HepG2 (cell line): ENCODE measurements around the gene TBX18. TPM values are rescaled to one million over a fixed set of nuclear protein-coding genes. Genes with fewer than 3 reads are reported as not detected.

Source experiments
- ATAC-seq: fragments of 200-7000 bp; cut with Tn5 transposase; 3 replicates; pipeline ENCODE4 v1.9.1; 2020; ENCODE audit warnings: mild to moderate bottlenecking, moderate library complexity
- BruUV-seq: library from RNA; stranded (reverse); fragments of 400-500 nt; replicated peaks from 2 replicates; lab custom pipeline; 2021; lab: Mats Ljungman, UMichigan
- CTCF ChIA-PET: fragments of 300-600 bp; formaldehyde crosslinking; extraction: SDS; loops from one replicate; lab custom pipeline; 2021; ENCODE audit warnings: low total read pairs, inconsistent platforms, low intra/inter-chr PET ratio; lab: Yijun Ruan, JAX
- POLR2A ChIA-PET: fragments of 350-600 bp; sonication (Branson Sonifier 250); formaldehyde crosslinking; loops from one replicate; lab custom pipeline; 2020; ENCODE audit warnings: antibody characterized with exemption, inconsistent platforms; lab: Yijun Ruan, JAX
- DNase-seq: peaks from one replicate; pipeline ENCODE4 v3.0.0-alpha.2; 2015; ENCODE audit warnings: low spot score
- FAIRE-seq: peaks from 3 replicates; lab custom pipeline; 2011; peaks lifted over from hg19 to GRCh38; lab: Jason Lieb, UNC
- H2AFZ ChIP-seq: one replicate; pipeline ENCODE4 v1.6.1; 2011; ENCODE audit warnings: low read length, inconsistent platforms
- H3K27ac ChIP-seq: fragments of 300-600 bp; 3 replicates; pipeline ENCODE4 v1.8.0; 2011; ENCODE audit warnings: mixed run types, mild to moderate bottlenecking, mixed read lengths, low read length, inconsistent platforms; ENCODE audit not compliant: insufficient read depth; ENCODE audit errors: extremely low read length
- H3K27me3 ChIP-seq, 2 experiments: fragments of 200-600 bp in 1 of 2; 2 replicates in 1 of 2; 3 replicates in 1 of 2; pipeline versions ENCODE4 v1.6.0 to v1.8.0; 2011; ENCODE audit warnings: low read length in 2 of 2, mild to moderate bottlenecking in 2 of 2, moderate library complexity in 2 of 2, inconsistent platforms in 1 of 2; ENCODE audit not compliant: insufficient read depth in 2 of 2, control insufficient read depth in 1 of 2
- H3K36me3 ChIP-seq, 2 experiments: fragments of 200-600 bp in 1 of 2; replicated peaks in 1 of 2; 2 replicates in 1 of 2; 3 replicates in 1 of 2; pipeline versions ENCODE4 v1.5.1 to v1.8.0; 2011; ENCODE audit warnings: low read length in 2 of 2, inconsistent platforms in 1 of 2; ENCODE audit not compliant: insufficient read depth in 2 of 2, control insufficient read depth in 1 of 2
- H3K4me1 ChIP-seq: 2 replicates; pipeline ENCODE4 v1.5.1; 2012; ENCODE audit warnings: low read length, inconsistent platforms; ENCODE audit not compliant: insufficient read depth
- H3K4me2 ChIP-seq: 2 replicates; pipeline ENCODE4 v1.6.0; 2011; ENCODE audit warnings: low read depth, low read length, inconsistent platforms
- H3K4me3 ChIP-seq, 3 experiments: fragments of 200-600 bp in 1 of 3; sonication (generic), shearing (Covaris generic) in 1 of 3; replicated peaks in 1 of 3; 2 replicates each; pipeline ENCODE4 v1.5.1; 2011 to 2016; ENCODE audit warnings: low read length in 3 of 3, inconsistent platforms in 2 of 3, low read depth in 2 of 3, mild to moderate bottlenecking in 2 of 3, control low read depth in 1 of 3, mixed read lengths in 1 of 3; ENCODE audit not compliant: insufficient read depth in 1 of 3
- H3K79me2 ChIP-seq: one replicate; pipeline ENCODE4 v1.6.1; 2011; ENCODE audit warnings: low read length, inconsistent platforms; ENCODE audit not compliant: insufficient read depth
- H3K9ac ChIP-seq: 2 replicates; pipeline ENCODE4 v1.6.0; 2011; ENCODE audit warnings: mild to moderate bottlenecking, low read depth, low read length, inconsistent platforms; ENCODE audit not compliant: insufficient read depth
- H3K9me3 ChIP-seq: 2 replicates; pipeline ENCODE4 v1.5.1; 2012; ENCODE audit warnings: mild to moderate bottlenecking, low read length
- H4K20me1 ChIP-seq: 2 replicates; pipeline ENCODE4 v1.6.0; 2011; ENCODE audit warnings: inconsistent platforms, mild to moderate bottlenecking, low read length, moderate library complexity; ENCODE audit not compliant: insufficient read depth
- AHDC1 ChIP-seq: sonication (generic); formaldehyde crosslinking; IDR thresholded peaks from 2 replicates; pipeline ENCODE4 v1.5.1; 2020; ENCODE audit warnings: mild to moderate bottlenecking, missing genetic modification reagents, borderline replicate concordance
- BHLHE40 ChIP-seq: IDR thresholded peaks from 2 replicates; pipeline ENCODE4 v1.6.1; 2011; ENCODE audit warnings: low read length, improper control_type of control experiment
- HNRNPH1 ChIP-seq: fragments of 200-400 bp; formaldehyde crosslinking; optimal IDR thresholded peaks from 2 replicates; pipeline ENCODE3; 2017; ENCODE audit warnings: mild to moderate bottlenecking, low read depth, low read length
- HOXA3 ChIP-seq: sonication (generic); formaldehyde crosslinking; IDR thresholded peaks from 2 replicates; pipeline ENCODE4 v1.5.0; 2020; ENCODE audit warnings: missing genetic modification reagents
- KDM4B ChIP-seq: sonication (generic); formaldehyde crosslinking; IDR thresholded peaks from 2 replicates; pipeline ENCODE4 v1.4.0; 2020; ENCODE audit warnings: missing genetic modification reagents
- MLXIP ChIP-seq: sonication (generic); formaldehyde crosslinking; IDR thresholded peaks from 2 replicates; pipeline ENCODE4 v1.9.0; 2021; ENCODE audit warnings: missing genetic modification reagents, borderline replicate concordance
- SKIL ChIP-seq: sonication (generic); formaldehyde crosslinking; IDR thresholded peaks from 2 replicates; pipeline ENCODE4 v1.8.0; 2022; ENCODE audit warnings: missing genetic modification reagents, mild to moderate bottlenecking, moderate library complexity, borderline replicate concordance
- SP4 ChIP-seq: sonication (generic); formaldehyde crosslinking; IDR thresholded peaks from 2 replicates; pipeline ENCODE4 v1.8.1; 2023; ENCODE audit warnings: mild to moderate bottlenecking, missing genetic modification reagents
- ZFP36 ChIP-seq: fragments of 150-350 bp; IDR thresholded peaks from 2 replicates; pipeline ENCODE4 v1.6.1; 2018; ENCODE audit warnings: borderline replicate concordance, low read length, low read depth; ENCODE audit not compliant: partially characterized antibody
- ZNF350 ChIP-seq: sonication (generic); formaldehyde crosslinking; IDR thresholded peaks from 2 replicates; pipeline ENCODE4 v1.4.0; 2020; ENCODE audit warnings: mild to moderate bottlenecking, low read depth, missing genetic modification reagents, borderline replicate concordance
- ZNF569 ChIP-seq: sonication (generic); formaldehyde crosslinking; IDR thresholded peaks from 2 replicates; pipeline ENCODE4 v1.5.0; 2020; ENCODE audit warnings: mild to moderate bottlenecking, missing genetic modification reagents, moderate library complexity, borderline replicate concordance
- ZNF703 ChIP-seq: sonication (generic); formaldehyde crosslinking; IDR thresholded peaks from 2 replicates; pipeline ENCODE4 v1.5.1; 2020; ENCODE audit warnings: missing genetic modification reagents, mild to moderate bottlenecking, moderate library complexity, borderline replicate concordance
- ZNF788 ChIP-seq: sonication (generic); formaldehyde crosslinking; IDR thresholded peaks from 2 replicates; pipeline ENCODE4 v1.5.0; 2020; ENCODE audit warnings: mild to moderate bottlenecking, missing genetic modification reagents, borderline replicate concordance
- in situ Hi-C: cut with HindIII; loops from 2 replicates; pipeline ENCODE4 v1.10.0; 2017; ENCODE audit warnings: low pct_unique_long_range_greater_than_20kb; ENCODE audit not compliant: extremely low pct_ligation_motif_present
- intact Hi-C: fragments of 100-400 bp; cut with micrococcal nuclease; formaldehyde crosslinking; loops from one replicate; pipeline ENCODE4 v1.10.0; 2022; ENCODE audit not compliant: unreplicated experiment
- polyA plus RNA-seq, 8 experiments: library from polyadenylated mRNA; depleted of rRNA in 3 of 8; stranded (reverse) in 7 of 8; unstranded in 1 of 8; fragments of >200 nt; fragmentation: Illumina TruSeq in 4 of 8; extraction: Trizol in 4 of 8; gene quantifications; 2 replicates each; pipeline versions ENCODE4 v1.2.1 to v1.2.3, GENCODE V29; 2011 to 2016; ENCODE audit warnings: low read depth in 4 of 8, missing spikeins in 1 of 8, mixed read lengths in 1 of 8; ENCODE audit not compliant: insufficient read depth in 1 of 8
- total RNA-seq, 5 experiments: library from RNA; depleted of rRNA; stranded (reverse); fragments of >200 nt; fragmentation: Illumina TruSeq; extraction: Trizol; gene quantifications; 2 replicates each; pipeline ENCODE4 v1.2.3, GENCODE V29; 2016; ENCODE audit warnings: low read depth in 1 of 5

Gene TBX18
- total and polyA plus RNA-seq, 2 of the 13 experiments (the other 11 are each of a cell fraction or from before 2014, with no cell fraction given): not detected

- Histone ChIP-seq H2AFZ (no peak overlapping the region), H3K4me1 (no peaks in the 10 kb centered on the region), H3K4me3 (no peak overlapping the region), H3K9ac (no peak overlapping the region)
- no TSS peak for BruUV-seq
- POLR2A ChIA-PET: no interaction called here
- no peak for TF ChIP-seq MLXIP (CRISPR knock-in tag)
- TF ChIP-seq HOXA3 (CRISPR knock-in tag): no peak
- TF ChIP-seq ZNF703 (CRISPR knock-in tag): no peak
- no peak for TF ChIP-seq SKIL (CRISPR knock-in tag)
- TF ChIP-seq AHDC1 (CRISPR knock-in tag): no peak
- no peak for TF ChIP-seq ZNF569 (CRISPR knock-in tag)
- no peak for TF ChIP-seq KDM4B (CRISPR knock-in tag)
- TF ChIP-seq BHLHE40: no peak
- no peak for TF ChIP-seq SP4 (CRISPR knock-in tag)
- TF ChIP-seq ZNF788 (CRISPR knock-in tag): no peak
- TF ChIP-seq HNRNPH1: no peak
- TF ChIP-seq ZFP36: no peak
- no peak for TF ChIP-seq ZNF350
- TF ChIP-seq, all 625 proteins: peak for 0
- H3K27me3 ChIP-seq: no peaks in the 10 kb centered on the region
- no peaks in the 10 kb centered on the region for H3K79me2 ChIP-seq
- no peaks in the 10 kb centered on the region for H4K20me1 ChIP-seq
- no peak for DNase-seq
- no peaks in the 10 kb centered on the region for H3K9me3 ChIP-seq
- intact Hi-C loops (no loop called here), in situ Hi-C loops (no loop called here)
- CTCF ChIA-PET: no interaction called here
- H3K4me2 ChIP-seq: no peak overlapping the region
- no peak for ATAC-seq
- no peaks in the 10 kb centered on the region for H3K36me3 ChIP-seq
- no peak for FAIRE-seq
- H3K27ac ChIP-seq: no peak overlapping the region
These were observed 90.0 kb downstream of the TBX18 start for GRCh38 chr6:84674395-84674794.
